AG08396 (cell line): ENCODE results near the gene BCLAF3.

Experiments
- DNase-seq: peaks from one replicate; pipeline ENCODE4 v3.0.0; 2012; ENCODE audit warnings: low spot score, mixed read lengths

The BCLAF3 gene

GRCh38 chrX:19990556-19991349, at the start of gene BCLAF3:
Gene BCLAF3 (minus strand): TSS chrX:19991061. CDS start chrX:19970264, 20,797 bp downstream.
- DNase-seq: peak; percentile 96

- DNase-seq: no peak
Observed at GRCh38 chrX:20038966-20039365, 48.1 kb upstream of the BCLAF3 start.

GRCh38 chrX:20037186-20037585, 46.3 kb upstream of the BCLAF3 start:
- DNase-seq: no peak

- no peak for DNase-seq
Observed at GRCh38 chrX:20032201-20032600, 41.3 kb upstream of the BCLAF3 start.

- no peak for DNase-seq
Observed at GRCh38 chrX:20029728-20030127, 38.9 kb upstream of the BCLAF3 start.

- DNase-seq: no peak
Observed at GRCh38 chrX:20028588-20028987, 37.7 kb upstream of the BCLAF3 start.

GRCh38 chrX:20026278-20026677, 35.4 kb upstream of the BCLAF3 start:
- no peak for DNase-seq

GRCh38 chrX:20019672-20020365, 29.0 kb upstream of the BCLAF3 start:
- DNase-seq: no peak

GRCh38 chrX:20016616-20016945, 25.7 kb upstream of the BCLAF3 start:
- no peak for DNase-seq

GRCh38 chrX:20015945-20016615, 25.2 kb upstream of the BCLAF3 start:
- no peak for DNase-seq

GRCh38 chrX:20015422-20015821, 24.6 kb upstream of the BCLAF3 start:
- no peak for DNase-seq

GRCh38 chrX:20011608-20012007, 20.7 kb upstream of the BCLAF3 start:
- no peak for DNase-seq

- DNase-seq: no peak
Observed at GRCh38 chrX:20007962-20008622, 17.2 kb upstream of the BCLAF3 start.

GRCh38 chrX:20005883-20006282, 15.0 kb upstream of the BCLAF3 start:
- DNase-seq: no peak

GRCh38 chrX:20001588-20001987, 10.7 kb upstream of the BCLAF3 start:
- DNase-seq: no peak

GRCh38 chrX:19991350-19991718, 473 bp upstream of the BCLAF3 start:
- no peak for DNase-seq

- peak; percentile 13 for DNase-seq
Observed at GRCh38 chrX:19990151-19990555, 708 bp downstream of the BCLAF3 start.

GRCh38 chrX:19987856-19988255, 3.0 kb downstream of the BCLAF3 start:
- no peak for DNase-seq

GRCh38 chrX:19986531-19986930, 4.3 kb downstream of the BCLAF3 start:
- no peak for DNase-seq

GRCh38 chrX:19981947-19982346, 8.9 kb downstream of the BCLAF3 start:
- no peak for DNase-seq

GRCh38 chrX:19975845-19976244, 15.0 kb downstream of the BCLAF3 start:
- no peak for DNase-seq

- no peak for DNase-seq
Observed at GRCh38 chrX:19972984-19973383, 17.9 kb downstream of the BCLAF3 start.

- DNase-seq: no peak
Observed at GRCh38 chrX:19968276-19968675, 22.6 kb downstream of the BCLAF3 start.
